Muscle of arm (tissue), 12 donors: ENCODE results near the gene LDHA. TPM values are rescaled to one million over a fixed set of nuclear protein-coding genes. Genes with fewer than 3 reads are reported as not detected.
A peak's percentile ranks its signal among the peaks of the same experiment; 100 is the strongest.
"Not testable (repeated sequence)": the region's sequence is repeated elsewhere in the genome, so short reads cannot be mapped to it uniquely, and the experiment has no call there.

Experiments used
- DNase-seq: peaks from one replicate; pipeline ENCODE4 v3.0.0-alpha.2; 2013
- polyA plus RNA-seq, 12 donors: library from polyadenylated mRNA; unstranded; fragments of 120-200 nt; gene quantifications; one replicate each; pipeline ENCODE4 v1.2.1, GENCODE V29; 2013; ENCODE audit not compliant: insufficient read length in 12 of 12

LDHA gene
- polyA plus RNA-seq, 12 donors = 605 to 842 (median 666) TPM; not detected in 1

GRCh38 chr11:18383388-18384156, 10.8 kb upstream of the LDHA start:
- DNase-seq = peak; percentile 45

GRCh38 chr11:18384157-18384641, 10.2 kb upstream of the LDHA start:
- peak; percentile 53 for DNase-seq

- no peak for DNase-seq
Measured at GRCh38 chr11:18390088-18390487, 4.3 kb upstream of the LDHA start.

GRCh38 chr11:18392434-18393321, 1.7 kb upstream of the LDHA start:
- no peak for DNase-seq

- DNase-seq = no peak
Measured at GRCh38 chr11:18393581-18394274, 635 bp upstream of the LDHA start.

- DNase-seq = no peak
Measured at GRCh38 chr11:18394928-18395734, 768 bp downstream of the LDHA start.

- DNase-seq = peak; percentile 99
Measured at GRCh38 chr11:18395735-18396504, 1.6 kb downstream of the LDHA start.

GRCh38 chr11:18397921-18398320, 3.6 kb downstream of the LDHA start:
- DNase-seq = no peak

- DNase-seq = not testable (repeated sequence)
Measured at GRCh38 chr11:18401077-18401476, 6.7 kb downstream of the LDHA start.

GRCh38 chr11:18404062-18404461, 9.7 kb downstream of the LDHA start:
- DNase-seq = no peak

GRCh38 chr11:18407400-18407799, 13.0 kb downstream of the LDHA start:
- DNase-seq = not testable (repeated sequence)

- DNase-seq = no peak
Measured at GRCh38 chr11:18408558-18409291, 14.4 kb downstream of the LDHA start.

GRCh38 chr11:18416459-18416858, 22.1 kb downstream of the LDHA start:
- DNase-seq = no peak

- no peak for DNase-seq
Measured at GRCh38 chr11:18419040-18419439, 24.7 kb downstream of the LDHA start.

GRCh38 chr11:18420067-18420466, 25.7 kb downstream of the LDHA start:
- DNase-seq = no peak

GRCh38 chr11:18427240-18427639, 32.9 kb downstream of the LDHA start:
- no peak for DNase-seq

GRCh38 chr11:18429332-18429731, 35.0 kb downstream of the LDHA start:
- DNase-seq = no peak

- no peak for DNase-seq
Measured at GRCh38 chr11:18438691-18439090, 44.3 kb downstream of the LDHA start.

- no peak for DNase-seq
Measured at GRCh38 chr11:18449251-18449650, 54.9 kb downstream of the LDHA start.

GRCh38 chr11:18452927-18453326, 58.6 kb downstream of the LDHA start:
- no peak for DNase-seq
